Ishikawa (cell line): ENCODE measurements around the gene SNN.

Experiments used
- CEBPB ChIP-seq: IDR thresholded peaks from 2 replicates; pipeline ENCODE4 v1.6.1; 2012
- CREB1 ChIP-seq: IDR thresholded peaks from 2 replicates; pipeline ENCODE4 v1.6.1; 2012; ENCODE audit warnings: low read depth
- EGR1 ChIP-seq: IDR thresholded peaks from 2 replicates; pipeline ENCODE4 v1.6.1; 2012
- EP300 ChIP-seq: IDR thresholded peaks from 2 replicates; pipeline ENCODE4 v1.6.1; 2012; ENCODE audit warnings: borderline replicate concordance
- FOXM1 ChIP-seq: IDR thresholded peaks from 2 replicates; pipeline ENCODE4 v1.6.1; 2012; ENCODE audit warnings: low read depth, borderline replicate concordance
- MAX ChIP-seq: IDR thresholded peaks from 2 replicates; pipeline ENCODE4 v1.6.1; 2012
- NFIC ChIP-seq: IDR thresholded peaks from 2 replicates; pipeline ENCODE4 v1.6.1; 2012
- RAD21 ChIP-seq: IDR thresholded peaks from 2 replicates; pipeline ENCODE4 v1.6.1; 2012; ENCODE audit warnings: low read depth
- REST ChIP-seq: IDR thresholded peaks from 2 replicates; pipeline ENCODE4 v1.6.1; 2012; ENCODE audit warnings: low read depth, mild to moderate bottlenecking
- TAF1 ChIP-seq: IDR thresholded peaks from 2 replicates; pipeline ENCODE4 v1.6.1; 2012; ENCODE audit warnings: low read depth, mild to moderate bottlenecking
- TCF12 ChIP-seq: IDR thresholded peaks from 2 replicates; pipeline ENCODE4 v1.6.1; 2012; ENCODE audit warnings: low read depth
- TEAD4 ChIP-seq: IDR thresholded peaks from 2 replicates; pipeline ENCODE4 v1.6.1; 2012
- USF1 ChIP-seq: IDR thresholded peaks from 2 replicates; pipeline ENCODE4 v1.6.1; 2012
- YY1 ChIP-seq: IDR thresholded peaks from 2 replicates; pipeline ENCODE4 v1.6.1; 2012; ENCODE audit warnings: low read depth
- ZBTB7A ChIP-seq: IDR thresholded peaks from 2 replicates; pipeline ENCODE4 v1.6.1; 2012; ENCODE audit warnings: low read depth

SNN gene

GRCh38 chr16:11682655-11683096 is 14.4 kb downstream of the SNN start:
- TF ChIP-seq EP300 (no peak), FOXM1 (no peak), TCF12 (no peak), TAF1 (no peak), MAX (no peak), USF1 (no peak), REST (no peak), YY1 (no peak), RAD21 (no peak), CREB1 (no peak)

GRCh38 chr16:11683145-11683544 is 14.9 kb downstream of the SNN start:
- TF ChIP-seq EP300 (no peak), RAD21 (no peak), TEAD4 (no peak), CEBPB (no peak), USF1 (no peak), CREB1 (no peak), EGR1 (no peak), MAX (no peak), TAF1 (no peak), YY1 (no peak), ZBTB7A (no peak), REST (no peak), TCF12 (no peak)

- no peak for TF ChIP-seq TCF12
- no peak for TF ChIP-seq YY1
- no peak for TF ChIP-seq FOXM1
- TF ChIP-seq ZBTB7A: no peak
- TF ChIP-seq CEBPB: no peak
- no peak for TF ChIP-seq USF1
- TF ChIP-seq RAD21: no peak
- no peak for TF ChIP-seq TEAD4
- TF ChIP-seq TAF1: no peak
- no peak for TF ChIP-seq CREB1
- no peak for TF ChIP-seq EP300
- no peak for TF ChIP-seq REST
- no peak for TF ChIP-seq NFIC
- no peak for TF ChIP-seq MAX
- TF ChIP-seq EGR1: no peak
These were observed 16.2 kb downstream of the SNN start for GRCh38 chr16:11684231-11685025.
